Liver (tissue), 9 donors: ENCODE results near the gene ZFP36L2. TPM values are rescaled to one million over a fixed set of nuclear protein-coding genes. Genes with fewer than 3 reads are reported as not detected.

Experiments used
- DNase-seq: peaks from one replicate; pipeline ENCODE4 v3.0.0-alpha.2; 2017; ENCODE audit warnings: low spot score
- H3K27ac ChIP-seq, 2 donors: one replicate each; pipeline ENCODE4 v1.7.0; 2013; ENCODE audit warnings: inconsistent platforms in 2 of 2, low read length in 2 of 2, control low read depth in 1 of 2, low read depth in 1 of 2, mild to moderate bottlenecking in 1 of 2
- H3K27me3 ChIP-seq, 4 donors: one replicate each; pipeline versions ENCODE4 v1.6.1 to v1.7.0; 2013; ENCODE audit warnings: low read length in 3 of 4, inconsistent platforms in 1 of 4, mild to moderate bottlenecking in 1 of 4, moderate library complexity in 1 of 4; ENCODE audit not compliant: control insufficient read depth in 4 of 4, insufficient read depth in 4 of 4
- H3K36me3 ChIP-seq, 4 donors: one replicate each; pipeline versions ENCODE4 v1.6.1 to v1.7.0; 2013; ENCODE audit warnings: low read length in 3 of 4, mild to moderate bottlenecking in 3 of 4, low read depth in 1 of 4, moderate library complexity in 1 of 4; ENCODE audit not compliant: control insufficient read depth in 4 of 4, insufficient read depth in 3 of 4
- H3K4me1 ChIP-seq, 4 donors: one replicate each; pipeline versions ENCODE4 v1.6.1 to v1.7.0; 2013; ENCODE audit warnings: low read length in 3 of 4, mild to moderate bottlenecking in 3 of 4, moderate library complexity in 1 of 4; ENCODE audit not compliant: control insufficient read depth in 4 of 4, insufficient read depth in 4 of 4
- H3K4me3 ChIP-seq, 3 donors: one replicate each; pipeline versions ENCODE4 v1.6.1 to v1.7.0; 2013; ENCODE audit warnings: low read length in 3 of 3, control low read depth in 1 of 3, low read depth in 1 of 3, mild to moderate bottlenecking in 1 of 3
- H3K9ac ChIP-seq, 2 donors: one replicate each; pipeline ENCODE4 v1.7.0; 2013; ENCODE audit warnings: low read length in 2 of 2, mild to moderate bottlenecking in 2 of 2, moderate library complexity in 2 of 2, control low read depth in 1 of 2, low read depth in 1 of 2
- H3K9me3 ChIP-seq, 4 donors: one replicate each; pipeline versions ENCODE4 v1.6.1 to v1.7.0; 2013; ENCODE audit warnings: low read length in 3 of 4; ENCODE audit not compliant: control insufficient read depth in 4 of 4
- ATF3 ChIP-seq: IDR thresholded peaks from 2 replicates; pipeline ENCODE4 v1.6.1; 2016; ENCODE audit warnings: antibody characterized with exemption
- CTCF ChIP-seq: fragments of 150-350 bp; IDR thresholded peaks from 2 replicates; pipeline ENCODE4 v1.5.1; 2017; ENCODE audit warnings: improper control_type of control experiment, low read depth, low read length; ENCODE audit not compliant: missing input control
- EGR1 ChIP-seq, 2 donors: IDR thresholded peaks; 2 replicates each; pipeline ENCODE4 v1.6.1; 2016 to 2018; ENCODE audit warnings: antibody characterized with exemption in 2 of 2, low read depth in 2 of 2
- FOXA1 ChIP-seq: IDR thresholded peaks from 2 replicates; pipeline ENCODE4 v1.6.1; 2016; ENCODE audit warnings: antibody characterized with exemption
- FOXA2 ChIP-seq: IDR thresholded peaks from 2 replicates; pipeline ENCODE4 v1.6.1; 2016; ENCODE audit warnings: antibody characterized with exemption
- GABPA ChIP-seq, 2 donors: IDR thresholded peaks in 1 of 2; conservative IDR thresholded peaks in 1 of 2; 2 replicates each; pipeline ENCODE4 v1.6.1; 2016; ENCODE audit warnings: antibody characterized with exemption in 2 of 2, mild to moderate bottlenecking in 1 of 2, moderate library complexity in 1 of 2
- HNF4A ChIP-seq, 2 donors: conservative IDR thresholded peaks; 2 replicates each; pipeline ENCODE4 v1.6.1; 2016; ENCODE audit warnings: antibody characterized with exemption in 2 of 2, mild to moderate bottlenecking in 2 of 2
- HNF4G ChIP-seq: IDR thresholded peaks from 2 replicates; pipeline ENCODE4 v1.6.1; 2016; ENCODE audit warnings: antibody characterized with exemption
- JUND ChIP-seq, 2 donors: IDR thresholded peaks; 2 replicates each; pipeline ENCODE4 v1.6.1; 2016; ENCODE audit warnings: antibody characterized with exemption in 2 of 2
- MAX ChIP-seq: IDR thresholded peaks from 2 replicates; pipeline ENCODE4 v1.6.1; 2016; ENCODE audit warnings: antibody characterized with exemption
- NR2F2 ChIP-seq: IDR thresholded peaks from 2 replicates; pipeline ENCODE4 v1.6.1; 2016; ENCODE audit warnings: antibody characterized with exemption
- RAD21 ChIP-seq, 2 donors: IDR thresholded peaks; 2 replicates each; pipeline ENCODE4 v1.6.1; 2016; ENCODE audit warnings: antibody characterized with exemption in 2 of 2, mild to moderate bottlenecking in 2 of 2
- REST ChIP-seq: IDR thresholded peaks from 2 replicates; pipeline ENCODE4 v1.6.1; 2016; ENCODE audit warnings: antibody characterized with exemption, mild to moderate bottlenecking
- RXRA ChIP-seq, 2 donors: IDR thresholded peaks; 2 replicates each; pipeline ENCODE4 v1.6.1; 2017 to 2018; ENCODE audit warnings: antibody characterized with exemption in 2 of 2, mild to moderate bottlenecking in 1 of 2
- SP1 ChIP-seq: IDR thresholded peaks from 2 replicates; pipeline ENCODE4 v1.6.1; 2018; ENCODE audit warnings: antibody characterized with exemption, mild to moderate bottlenecking
- TAF1 ChIP-seq: conservative IDR thresholded peaks from 2 replicates; pipeline ENCODE4 v1.6.1; 2016; ENCODE audit warnings: antibody characterized with exemption, mild to moderate bottlenecking
- YY1 ChIP-seq: IDR thresholded peaks from 2 replicates; pipeline ENCODE4 v1.6.1; 2016; ENCODE audit warnings: antibody characterized with exemption, mild to moderate bottlenecking
- ZBTB33 ChIP-seq: IDR thresholded peaks from 2 replicates; pipeline ENCODE4 v1.6.1; 2016; ENCODE audit warnings: antibody characterized with exemption
- WGBS: extraction: QIAGEN DNeasy Blood & Tissue Kit; methylation state at CpG from one replicate; pipeline ENCODE4 v1.1.7; 2013; 5-methylcytosine and 5-hydroxymethylcytosine counted together
- polyA plus RNA-seq, 2 donors: library from polyadenylated mRNA; stranded (reverse) in 1 of 2; unstranded in 1 of 2; fragments of 200-250 nt in 1 of 2; fragments of >200 nt in 1 of 2; fragmentation: Nextera tagmentation in 1 of 2; extraction: Ambion mirVana in 1 of 2; gene quantifications; one replicate each; pipeline versions ENCODE4 v1.2.1 to v1.2.3, GENCODE V29; 2013 to 2015
- total RNA-seq, 2 donors: library from RNA; depleted of rRNA; stranded (reverse); fragments of >200 nt; gene quantifications; one replicate each; pipeline ENCODE4 v1.2.3, GENCODE V29; 2014
- donor health status: healthy.
- donor health status: healthy.
- donor health status: healthy.
- donor health status: healthy.
- donor health status: healthy.

Gene ZFP36L2
- total and polyA plus RNA-seq, 4 donors, result 10.3 to 26.8 (median 18.9) TPM

GRCh38 chr2:43265421-43265820, 39.0 kb upstream of the ZFP36L2 start (continued):
- TF ChIP-seq REST, result no peak
- no peak for TF ChIP-seq TAF1
- TF ChIP-seq HNF4G, result no peak
- no peak for TF ChIP-seq EGR1 (IDR thresholded peaks at IDR 0.05; ENCODE audit: low read depth in 2 of 2)
- no peak for TF ChIP-seq JUND (IDR thresholded peaks at IDR 0.05)

GRCh38 chr2:43265001-43265400, 38.6 kb upstream of the ZFP36L2 start:
- no peak for DNase-seq
- Histone ChIP-seq H3K9ac (no peak overlapping the region), H3K4me3 (no peak overlapping the region), H3K27me3 (no peaks in the 10 kb centered on the region), H3K36me3 (peaks cover 0 to 1% (median 0%) of the 10 kb centered on the region in 4 donors), H3K4me1 (peaks cover 0 to 4% (median 0%) of the 10 kb centered on the region in 4 donors), H3K27ac (no peak overlapping the region), H3K9me3 (no peaks in the 10 kb centered on the region)
- WGBS, result 88% methylated on average over 5 of the region's 5 CpGs
- TF ChIP-seq NR2F2 (peak; percentile 15), SP1 (no peak), GABPA (IDR thresholded peaks at IDR 0.05 in 1 of 2, conservative IDR thresholded peaks at IDR 0.05 in 1 of 2) (no peak)

GRCh38 chr2:43262951-43263350, 36.5 kb upstream of the ZFP36L2 start:
- WGBS, result 91% methylated on average over 6 of the region's 6 CpGs

More at GRCh38 chr2:43262951-43263350, 36.5 kb upstream of the ZFP36L2 start:
- H3K4me1 ChIP-seq, result peaks cover 4 to 12% (median 9%) of the 10 kb centered on the region in 4 donors
- H3K4me3 ChIP-seq, result no peak overlapping the region
- H3K27me3 ChIP-seq, result no peaks in the 10 kb centered on the region
- H3K9ac ChIP-seq, result no peak overlapping the region
- H3K36me3 ChIP-seq, result no peaks in the 10 kb centered on the region
- no peaks in the 10 kb centered on the region for H3K9me3 ChIP-seq
- TF ChIP-seq NR2F2 (no peak), MAX (no peak), SP1 (no peak), FOXA2 (no peak), RXRA (IDR thresholded peaks at IDR 0.05) (no peak), ATF3 (no peak), FOXA1 (no peak), RAD21 (IDR thresholded peaks at IDR 0.05) (no peak), ZBTB33 (no peak), JUND (IDR thresholded peaks at IDR 0.05) (no peak), HNF4A (conservative IDR thresholded peaks at IDR 0.05) (no peak), YY1 (no peak), GABPA (IDR thresholded peaks at IDR 0.05 in 1 of 2, conservative IDR thresholded peaks at IDR 0.05 in 1 of 2) (no peak), EGR1 (IDR thresholded peaks at IDR 0.05; ENCODE audit: low read depth in 2 of 2) (no peak), REST (no peak), HNF4G (no peak), CTCF (no peak)
- no peak overlapping the region for H3K27ac ChIP-seq
- DNase-seq, result no peak
